GM10248 (cell line): ENCODE data around the gene TTLL5.
"Not testable (repeated sequence)": the region's sequence is repeated elsewhere in the genome, so short reads cannot be mapped to it uniquely, and the experiment has no call there.

Source experiments
- CTCF ChIA-PET: fragments of 300-600 bp; sonication (Branson Sonifier 250); formaldehyde crosslinking; extraction: SDS; loops from one replicate; lab custom pipeline; 2021; ENCODE audit warnings: antibody characterized with exemption; lab: Yijun Ruan, JAX
- POLR2A ChIA-PET: fragments of 350-650 bp; sonication (Branson Sonifier 250); formaldehyde crosslinking; extraction: SDS; loops from one replicate; lab custom pipeline; 2020; ENCODE audit warnings: antibody characterized with exemption; lab: Yijun Ruan, JAX
- DNase-seq: peaks from one replicate; pipeline ENCODE4 v3.0.0; 2012; ENCODE audit errors: extremely low spot score
- CTCF ChIP-seq: IDR thresholded peaks from 2 replicates; pipeline ENCODE4 v1.5.1; 2012; ENCODE audit warnings: mild to moderate bottlenecking, low read depth; ENCODE audit errors: extremely low read depth, missing control alignments, control extremely low read depth

TTLL5 gene

GRCh38 chr14:75844486-75844885 lies 183.4 kb downstream of the TTLL5 start:
- no peak for DNase-seq
- ChIA-PET POLR2A (no interaction called here), CTCF (interaction anchor here (0.7 to 4.2 kb wide), 7 partner anchors 12 to 190 kb away, joined by 3 to 12 read pairs (median 3); no protein-coding TSS in a partner anchor)
- TF ChIP-seq CTCF = no peak

GRCh38 chr14:75845136-75845804 lies 184.2 kb downstream of the TTLL5 start:
- no peak for DNase-seq
- ChIA-PET CTCF (interaction anchor here (1.0 to 4.2 kb wide), 5 partner anchors 13 to 134 kb away, joined by 3 to 12 read pairs (median 4); no protein-coding TSS in a partner anchor), POLR2A (interaction anchor here (0.7 kb wide), 1 partner anchor 206 kb away, joined by 3 read pairs; no protein-coding TSS in a partner anchor)
- no peak for TF ChIP-seq CTCF

GRCh38 chr14:75846694-75847093 lies 185.6 kb downstream of the TTLL5 start:
- ChIA-PET POLR2A (interaction anchor here (0.7 kb wide), 1 partner anchor 569 kb away, joined by 4 read pairs; no protein-coding TSS in a partner anchor), CTCF (interaction anchor here (1.2 to 1.7 kb wide), 3 partner anchors 16 to 626 kb away, joined by 3 to 5 read pairs (median 3); no protein-coding TSS in a partner anchor)
- DNase-seq = not testable (repeated sequence)

- ChIA-PET POLR2A (no interaction called here), CTCF (interaction anchor here (1.2 to 1.7 kb wide), 3 partner anchors 21 to 625 kb away, joined by 3 to 7 read pairs (median 5); no protein-coding TSS in a partner anchor)
- TF ChIP-seq CTCF = no peak
- no peak for DNase-seq
Measured at GRCh38 chr14:75847584-75847983, 186.5 kb downstream of the TTLL5 start.

GRCh38 chr14:75848167-75848913 lies 187.3 kb downstream of the TTLL5 start:
- ChIA-PET POLR2A (no interaction called here), CTCF (interaction anchor here (1.0 to 1.6 kb wide), 4 partner anchors 22 to 203 kb away, joined by 3 to 7 read pairs (median 3); no protein-coding TSS in a partner anchor)
- no peak for DNase-seq
- no peak for TF ChIP-seq CTCF

- TF ChIP-seq CTCF = no peak
- ChIA-PET CTCF (interaction anchor here (1.0 to 1.6 kb wide), 3 partner anchors 23 to 133 kb away, joined by 3 to 7 read pairs (median 3); no protein-coding TSS in a partner anchor), POLR2A (no interaction called here)
- no peak for DNase-seq
Measured at GRCh38 chr14:75849300-75849895, 188.4 kb downstream of the TTLL5 start.
